Measurements from ENCODE around the gene IGSF23.
"Not testable (repeated sequence)": the region's sequence is repeated elsewhere in the genome, so short reads cannot be mapped to it uniquely, and the experiment has no call there.

IGSF23 gene

DNA sequence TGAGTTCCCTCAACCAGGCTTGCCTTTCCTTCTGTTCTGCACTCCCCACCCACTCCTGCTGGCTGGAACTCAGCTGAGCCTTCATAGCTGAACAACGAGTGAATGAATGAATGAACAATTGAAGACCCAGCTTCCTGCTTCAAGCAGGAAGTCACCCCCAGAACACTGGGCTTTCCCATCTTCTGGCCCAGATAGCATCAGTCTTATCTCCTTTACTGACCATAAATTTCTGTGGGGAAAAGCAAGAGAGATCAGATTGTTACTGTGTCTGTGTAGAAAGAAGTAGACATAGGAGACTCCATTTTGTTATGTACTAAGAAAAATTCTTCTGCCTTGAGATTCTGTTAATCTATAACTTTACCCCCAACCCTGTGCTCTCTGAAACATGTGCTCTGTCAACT, 19.5 kb upstream of the IGSF23 start:
- peak in 1 of 2 donors; percentile 45 for DNase-seq
- not testable (repeated sequence) for H4K12ac ChIP-seq (ENCODE audit: low read depth, low read length); H3K4me2 ChIP-seq (ENCODE audit: low read length); H3K9ac ChIP-seq (ENCODE audit: low read length); H3K18ac ChIP-seq (ENCODE audit: low read length); H3K4me3 ChIP-seq (ENCODE audit: low read depth, low read length); H3K79me2 ChIP-seq (ENCODE audit: control insufficient read depth, insufficient read depth, low read length, poor library complexity); H3K36me3 ChIP-seq (ENCODE audit: control insufficient read depth in 1 of 2, insufficient read depth in 2 of 2, low read length in 2 of 2); H3K4ac ChIP-seq (ENCODE audit: low read depth, low read length); H2AFZ ChIP-seq (ENCODE audit: insufficient read depth, low read length, poor library complexity); H3K23ac ChIP-seq (ENCODE audit: low read length); H2AK5ac ChIP-seq (ENCODE audit: low read length); H3K9me3 ChIP-seq (ENCODE audit: insufficient read depth, low read depth, low read length); H4K8ac ChIP-seq (ENCODE audit: low read depth, low read length); H3K27me3 ChIP-seq (ENCODE audit: insufficient read depth, low read length)
- Histone ChIP-seq H3K14ac (ENCODE audit: low read length) (peak overlapping the region; percentile 2), H4K91ac (ENCODE audit: low read depth, low read length) (peak overlapping the region; percentile 83), H3K27ac (ENCODE audit: low read depth, low read length) (peak overlapping the region; percentile 16), H2BK120ac (ENCODE audit: insufficient read depth, low read length, poor library complexity) (peak overlapping the region; percentile 70), H3K79me1 (ENCODE audit: low read length) (peaks cover 19% of the 10 kb centered on the region), H3K4me1 (ENCODE audit: control insufficient read depth in 1 of 2, insufficient read depth in 2 of 2, low read length in 2 of 2) (peaks cover 9 to 22% of the 10 kb centered on the region in 2 experiments), H2BK12ac (ENCODE audit: low read length) (peak overlapping the region; percentile 7), H2BK5ac (ENCODE audit: low read depth, low read length, poor library complexity) (peak overlapping the region; percentile 1)
- WGBS (ENCODE audit: extremely low coverage, insufficient coverage, insufficient read length) = no CpG with 5 or more reads among the region's 1 CpG

DNA sequence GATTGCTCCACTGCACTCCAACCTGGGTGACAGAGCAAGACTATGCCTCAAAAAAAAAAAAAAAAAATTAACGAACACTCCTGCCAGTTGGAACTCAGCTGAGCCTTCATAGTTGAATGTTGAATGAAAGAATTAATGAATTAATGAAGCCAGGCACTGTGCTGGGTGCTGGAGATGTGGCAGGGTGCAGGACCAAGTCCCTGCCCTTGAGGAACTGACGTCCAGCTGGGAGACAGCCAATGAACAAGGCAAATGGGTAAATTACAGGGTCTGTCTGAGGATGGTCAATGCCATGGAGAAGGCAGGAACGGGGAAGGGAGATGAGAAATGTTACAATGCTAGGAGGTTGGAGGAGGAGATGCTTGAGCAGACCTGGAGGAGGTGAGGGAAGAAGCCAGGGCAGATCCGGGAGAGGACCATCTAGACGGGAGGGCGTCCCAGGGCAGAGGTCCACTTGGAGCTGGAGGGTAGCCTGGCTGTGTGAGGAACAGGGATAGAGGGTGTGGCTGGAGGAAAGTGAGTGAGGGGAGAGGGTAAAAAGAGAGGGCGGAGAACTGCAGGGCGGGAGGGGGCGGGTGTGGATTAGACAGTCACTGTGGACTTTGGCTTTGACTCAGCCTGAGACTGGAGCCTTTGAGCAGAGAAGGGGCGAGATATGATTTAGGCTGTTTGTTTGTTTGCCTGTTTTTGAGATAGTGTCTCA, 16.8 kb upstream of the IGSF23 start:
- no peak overlapping the region for H3K9ac ChIP-seq (ENCODE audit: low read length)
- H4K91ac ChIP-seq (ENCODE audit: low read depth, low read length) = no peak overlapping the region
- H2AK5ac ChIP-seq (ENCODE audit: low read length) = no peak overlapping the region
- H3K4me3 ChIP-seq (ENCODE audit: low read depth, low read length) = no peak overlapping the region
- peaks cover 7% of the 10 kb centered on the region for H3K79me1 ChIP-seq (ENCODE audit: low read length)
- no peak overlapping the region for H4K12ac ChIP-seq (ENCODE audit: low read depth, low read length)
- no peak for DNase-seq
- no peaks in the 10 kb centered on the region for H3K79me2 ChIP-seq (ENCODE audit: control insufficient read depth, insufficient read depth, low read length, poor library complexity)
- H3K36me3 ChIP-seq (ENCODE audit: control insufficient read depth in 1 of 2, insufficient read depth in 2 of 2, low read length in 2 of 2) = no peaks in the 10 kb centered on the region
- no peak overlapping the region for H2BK5ac ChIP-seq (ENCODE audit: low read depth, low read length, poor library complexity)
- H4K8ac ChIP-seq (ENCODE audit: low read depth, low read length) = no peak overlapping the region
- H2BK12ac ChIP-seq (ENCODE audit: low read length) = no peak overlapping the region
- H3K23ac ChIP-seq (ENCODE audit: low read length) = no peak overlapping the region
- no peak overlapping the region for H3K4ac ChIP-seq (ENCODE audit: low read depth, low read length)
- no peak overlapping the region for H2AFZ ChIP-seq (ENCODE audit: insufficient read depth, low read length, poor library complexity)
- H2BK120ac ChIP-seq (ENCODE audit: insufficient read depth, low read length, poor library complexity) = no peak overlapping the region
- H3K18ac ChIP-seq (ENCODE audit: low read length) = no peak overlapping the region
- peaks cover 6 to 9% of the 10 kb centered on the region in 2 experiments for H3K4me1 ChIP-seq (ENCODE audit: control insufficient read depth in 1 of 2, insufficient read depth in 2 of 2, low read length in 2 of 2)
- no CpG with 5 or more reads among the region's 10 CpGs for WGBS (ENCODE audit: extremely low coverage, insufficient coverage, insufficient read length)
- no peak overlapping the region for H3K14ac ChIP-seq (ENCODE audit: low read length)
- H3K4me2 ChIP-seq (ENCODE audit: low read length) = no peak overlapping the region
- H3K27me3 ChIP-seq (ENCODE audit: insufficient read depth, low read length) = no peaks in the 10 kb centered on the region
- no peak overlapping the region for H3K27ac ChIP-seq (ENCODE audit: low read depth, low read length)
- H3K9me3 ChIP-seq (ENCODE audit: insufficient read depth, low read depth, low read length) = no peaks in the 10 kb centered on the region

DNA sequence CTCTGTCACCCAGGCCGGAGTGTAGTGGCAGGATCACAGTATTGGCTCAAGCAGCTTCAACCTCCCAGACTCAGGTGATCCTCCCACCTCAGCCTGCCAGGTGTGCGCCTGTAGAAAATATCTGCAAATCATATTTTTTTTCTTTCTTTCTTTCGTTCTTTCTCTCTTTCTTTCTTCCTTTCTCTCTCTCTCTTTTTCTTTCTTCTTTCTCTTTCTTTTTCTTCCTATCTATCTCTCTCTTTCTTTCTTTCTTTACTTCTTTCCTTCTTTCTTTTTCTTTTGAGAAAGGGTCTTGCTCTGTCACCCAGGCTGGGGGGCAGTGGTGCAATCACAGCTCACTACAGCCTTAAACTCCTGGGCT, 16.3 kb upstream of the IGSF23 start:
- Histone ChIP-seq H2AK5ac (ENCODE audit: low read length) (no peak overlapping the region), H3K4me1 (ENCODE audit: control insufficient read depth in 1 of 2, insufficient read depth in 2 of 2, low read length in 2 of 2) (peaks cover 4 to 6% of the 10 kb centered on the region in 2 experiments), H3K27me3 (ENCODE audit: insufficient read depth, low read length) (no peaks in the 10 kb centered on the region), H2BK12ac (ENCODE audit: low read length) (no peak overlapping the region), H2AFZ (ENCODE audit: insufficient read depth, low read length, poor library complexity) (no peak overlapping the region), H3K27ac (ENCODE audit: low read depth, low read length) (no peak overlapping the region), H3K4me2 (ENCODE audit: low read length) (no peak overlapping the region), H2BK120ac (ENCODE audit: insufficient read depth, low read length, poor library complexity) (no peak overlapping the region), H3K36me3 (ENCODE audit: control insufficient read depth in 1 of 2, insufficient read depth in 2 of 2, low read length in 2 of 2) (no peaks in the 10 kb centered on the region), H3K79me2 (ENCODE audit: control insufficient read depth, insufficient read depth, low read length, poor library complexity) (no peaks in the 10 kb centered on the region), H4K8ac (ENCODE audit: low read depth, low read length) (no peak overlapping the region), H3K4ac (ENCODE audit: low read depth, low read length) (no peak overlapping the region), H4K12ac (ENCODE audit: low read depth, low read length) (no peak overlapping the region), H3K9me3 (ENCODE audit: insufficient read depth, low read depth, low read length) (no peaks in the 10 kb centered on the region), H4K91ac (ENCODE audit: low read depth, low read length) (no peak overlapping the region), H3K14ac (ENCODE audit: low read length) (no peak overlapping the region), H3K4me3 (ENCODE audit: low read depth, low read length) (no peak overlapping the region), H3K23ac (ENCODE audit: low read length) (no peak overlapping the region), H2BK5ac (ENCODE audit: low read depth, low read length, poor library complexity) (no peak overlapping the region), H3K9ac (ENCODE audit: low read length) (no peak overlapping the region), H3K79me1 (ENCODE audit: low read length) (peaks cover 7% of the 10 kb centered on the region), H3K18ac (ENCODE audit: low read length) (no peak overlapping the region)
- no peak for DNase-seq
- WGBS (ENCODE audit: extremely low coverage, insufficient coverage, insufficient read length) = no CpG with 5 or more reads among the region's 3 CpGs

DNA sequence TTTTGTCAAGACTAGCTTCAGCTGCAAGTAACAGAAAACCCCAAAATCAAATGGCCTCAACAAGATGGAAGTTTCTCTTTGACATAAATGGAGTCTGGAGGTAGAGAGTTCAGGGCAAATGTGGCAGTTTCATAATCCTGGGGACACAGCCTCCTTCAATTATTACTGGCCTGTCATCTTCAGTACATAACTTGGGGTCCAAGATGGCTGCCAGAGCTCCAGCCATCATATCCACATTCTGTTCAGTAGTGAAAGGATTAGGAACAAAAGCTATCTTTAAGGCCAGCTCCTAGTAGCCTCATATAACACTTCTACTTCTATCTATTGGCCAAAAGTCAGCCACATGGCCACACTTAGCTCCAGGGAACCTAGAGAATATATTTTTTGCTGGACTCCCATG, 15.0 kb upstream of the IGSF23 start:
- H3K27me3 ChIP-seq (ENCODE audit: insufficient read depth, low read length) = no peaks in the 10 kb centered on the region
- H3K4me3 ChIP-seq (ENCODE audit: low read depth, low read length) = no peak overlapping the region
- peaks cover 4% of the 10 kb centered on the region in 2 experiments for H3K4me1 ChIP-seq (ENCODE audit: control insufficient read depth in 1 of 2, insufficient read depth in 2 of 2, low read length in 2 of 2)
- no peak overlapping the region for H3K9ac ChIP-seq (ENCODE audit: low read length)
- H3K79me2 ChIP-seq (ENCODE audit: control insufficient read depth, insufficient read depth, low read length, poor library complexity) = no peaks in the 10 kb centered on the region
- H3K4me2 ChIP-seq (ENCODE audit: low read length) = no peak overlapping the region
- no peak overlapping the region for H2AFZ ChIP-seq (ENCODE audit: insufficient read depth, low read length, poor library complexity)
- no peak overlapping the region for H4K12ac ChIP-seq (ENCODE audit: low read depth, low read length)
- no peaks in the 10 kb centered on the region for H3K36me3 ChIP-seq (ENCODE audit: control insufficient read depth in 1 of 2, insufficient read depth in 2 of 2, low read length in 2 of 2)
- no peak overlapping the region for H2AK5ac ChIP-seq (ENCODE audit: low read length)
- no peak overlapping the region for H4K8ac ChIP-seq (ENCODE audit: low read depth, low read length)
- H3K18ac ChIP-seq (ENCODE audit: low read length) = no peak overlapping the region
- DNase-seq = no peak
- H3K14ac ChIP-seq (ENCODE audit: low read length) = no peak overlapping the region
- no peak overlapping the region for H4K91ac ChIP-seq (ENCODE audit: low read depth, low read length)
- no peak overlapping the region for H2BK12ac ChIP-seq (ENCODE audit: low read length)
- peaks cover 4% of the 10 kb centered on the region for H3K79me1 ChIP-seq (ENCODE audit: low read length)
- no peak overlapping the region for H2BK120ac ChIP-seq (ENCODE audit: insufficient read depth, low read length, poor library complexity)
- H3K4ac ChIP-seq (ENCODE audit: low read depth, low read length) = no peak overlapping the region
- H3K27ac ChIP-seq (ENCODE audit: low read depth, low read length) = no peak overlapping the region
- no peak overlapping the region for H2BK5ac ChIP-seq (ENCODE audit: low read depth, low read length, poor library complexity)
- no peak overlapping the region for H3K23ac ChIP-seq (ENCODE audit: low read length)
- H3K9me3 ChIP-seq (ENCODE audit: insufficient read depth, low read depth, low read length) = no peaks in the 10 kb centered on the region
